H1 (cell line): ENCODE results near the gene SPCS3. TPM values are rescaled to one million over a fixed set of nuclear protein-coding genes. Genes with fewer than 3 reads are reported as not detected.

ENCODE experiments used
- CTCF ChIA-PET: fragments of 300-600 bp; sonication (Branson Sonifier 250); formaldehyde crosslinking; loops from one replicate; lab custom pipeline; 2021; ENCODE audit not compliant: partially characterized antibody; lab: Charles Lee
- POLR2A ChIA-PET: fragments of 300-600 bp; sonication (Branson Sonifier 250); formaldehyde crosslinking; loops from one replicate; lab custom pipeline; 2021; ENCODE audit warnings: inconsistent platforms; ENCODE audit not compliant: partially characterized antibody; lab: Charles Lee
- DNase-seq, 2 experiments: peaks; one replicate each; pipeline versions ENCODE4 v3.0.0 to v3.0.0-alpha.2; 2010 to 2022; ENCODE audit warnings: low spot score in 2 of 2, low read depth in 1 of 2, mixed read lengths in 1 of 2
- FAIRE-seq: peaks from 2 replicates; lab custom pipeline; 2011; peaks lifted over from hg19 to GRCh38; lab: Jason Lieb, UNC
- H2AFZ ChIP-seq: 2 replicates; pipeline ENCODE4 v1.8.1; 2012; ENCODE audit warnings: low read length, inconsistent platforms
- H2AK5ac ChIP-seq: 2 replicates; pipeline ENCODE4 v1.6.1; 2013; ENCODE audit warnings: low read depth, low read length
- H2BK120ac ChIP-seq: replicated peaks from 2 replicates; pipeline ENCODE3; 2013; ENCODE audit warnings: low read depth, low read length, inconsistent platforms
- H2BK12ac ChIP-seq: 2 replicates; pipeline ENCODE4 v1.6.1; 2013; ENCODE audit warnings: low read depth, low read length
- H2BK15ac ChIP-seq: 2 replicates; pipeline ENCODE4 v1.6.1; 2013; ENCODE audit warnings: low read length
- H2BK20ac ChIP-seq: 2 replicates; pipeline ENCODE4 v1.6.1; 2013; ENCODE audit warnings: low read length
- H2BK5ac ChIP-seq: 2 replicates; pipeline ENCODE4 v1.6.1; 2013; ENCODE audit warnings: low read depth, low read length
- H3K14ac ChIP-seq: 2 replicates; pipeline ENCODE4 v1.6.1; 2013; ENCODE audit warnings: inconsistent platforms; ENCODE audit not compliant: insufficient read length
- H3K18ac ChIP-seq: 2 replicates; pipeline ENCODE4 v1.6.1; 2013; ENCODE audit warnings: low read length; ENCODE audit errors: extremely low read depth
- H3K23ac ChIP-seq: 2 replicates; pipeline ENCODE4 v1.6.1; 2013; ENCODE audit warnings: inconsistent platforms; ENCODE audit not compliant: insufficient read length
- H3K23me2 ChIP-seq: 2 replicates; pipeline ENCODE4 v1.6.1; 2013; ENCODE audit warnings: low read depth, low read length
- H3K27ac ChIP-seq: 2 replicates; pipeline ENCODE4 v1.6.1; 2011; ENCODE audit warnings: low read depth, low read length, inconsistent platforms
- H3K27me3 ChIP-seq, 4 experiments: replicated peaks in 1 of 4; 1 replicate in 1 of 4; 2 replicates in 3 of 4; pipeline versions ENCODE4 v1.6.1 to v1.8.1; 2011 to 2013; ENCODE audit warnings: low read length in 3 of 4, mild to moderate bottlenecking in 3 of 4, inconsistent platforms in 2 of 4, mixed read lengths in 2 of 4, moderate library complexity in 1 of 4; ENCODE audit not compliant: control insufficient read depth in 3 of 4, insufficient read depth in 3 of 4; ENCODE audit errors: extremely low read depth in 1 of 4
- H3K36me3 ChIP-seq, 4 experiments: 2 replicates each; pipeline versions ENCODE4 v1.6.1 to v1.8.1; 2011 to 2013; ENCODE audit warnings: mild to moderate bottlenecking in 4 of 4, low read length in 3 of 4, moderate library complexity in 2 of 4, control low read depth in 1 of 4, inconsistent platforms in 1 of 4; ENCODE audit not compliant: insufficient read depth in 4 of 4, control insufficient read depth in 2 of 4
- H3K4ac ChIP-seq: replicated peaks from 2 replicates; pipeline ENCODE3; 2013; ENCODE audit warnings: low read length, low read depth, mixed read lengths, inconsistent platforms; ENCODE audit not compliant: insufficient read length
- H3K4me1 ChIP-seq, 4 experiments: replicated peaks in 1 of 4; 1 replicate in 1 of 4; 2 replicates in 3 of 4; pipeline versions ENCODE4 v1.6.1 to v1.8.1; 2011 to 2013; ENCODE audit warnings: low read length in 3 of 4, inconsistent platforms in 2 of 4, mixed read lengths in 1 of 4; ENCODE audit not compliant: insufficient read depth in 4 of 4, control insufficient read depth in 3 of 4
- H3K4me2 ChIP-seq, 2 experiments: 2 replicates each; pipeline versions ENCODE4 v1.6.1 to v1.8.1; 2011 to 2013; ENCODE audit warnings: low read depth in 2 of 2, low read length in 2 of 2, control low read depth in 1 of 2, inconsistent platforms in 1 of 2, mild to moderate bottlenecking in 1 of 2; ENCODE audit not compliant: insufficient read depth in 1 of 2
- H3K4me3 ChIP-seq, 4 experiments: fragments of 200-600, 300-600 bp in 1 of 4; sonication (generic), shearing (Covaris generic), sonication (Bioruptor Twin) in 1 of 4; 2 replicates each; pipeline versions ENCODE4 v1.5.1 to v1.8.1; 2011 to 2016; ENCODE audit warnings: low read length in 4 of 4, low read depth in 3 of 4, control low read depth in 2 of 4, inconsistent platforms in 2 of 4, mild to moderate bottlenecking in 2 of 4, mixed read lengths in 1 of 4, moderate library complexity in 1 of 4; ENCODE audit not compliant: insufficient read depth in 2 of 4; ENCODE audit errors: extremely low read depth in 1 of 4
- H3K56ac ChIP-seq: replicated peaks from 2 replicates; pipeline ENCODE3; 2013; ENCODE audit warnings: low read depth, mild to moderate bottlenecking, mixed read lengths, low read length, inconsistent platforms; ENCODE audit not compliant: insufficient read length
- H3K79me1 ChIP-seq: 2 replicates; pipeline ENCODE4 v1.6.1; 2013; ENCODE audit warnings: low read depth, low read length, control low read depth
- H3K79me2 ChIP-seq, 2 experiments: 2 replicates each; pipeline versions ENCODE4 v1.6.1 to v1.8.1; 2012 to 2013; ENCODE audit warnings: low read length in 2 of 2, mild to moderate bottlenecking in 2 of 2, inconsistent platforms in 1 of 2; ENCODE audit not compliant: insufficient read depth in 2 of 2, control insufficient read depth in 1 of 2
- H3K9ac ChIP-seq, 4 experiments: replicated peaks in 1 of 4; 1 replicate in 1 of 4; 2 replicates in 3 of 4; pipeline versions ENCODE4 v1.6.1 to v1.8.1; 2011 to 2013; ENCODE audit warnings: low read depth in 3 of 4, low read length in 3 of 4, control low read depth in 2 of 4, mild to moderate bottlenecking in 2 of 4, moderate library complexity in 2 of 4, inconsistent platforms in 1 of 4; ENCODE audit errors: extremely low read depth in 1 of 4
- H3K9me3 ChIP-seq, 2 experiments: 2 replicates each; pipeline versions ENCODE4 v1.6.1 to v1.8.1; 2012 to 2013; ENCODE audit warnings: mild to moderate bottlenecking in 2 of 2, moderate library complexity in 2 of 2, control low read depth in 1 of 2, inconsistent platforms in 1 of 2, low read depth in 1 of 2, low read length in 1 of 2, mixed read lengths in 1 of 2; ENCODE audit not compliant: insufficient read depth in 2 of 2
- H4K20me1 ChIP-seq, 2 experiments: replicated peaks in 1 of 2; 2 replicates each; pipeline versions ENCODE3 to v1.8.1; 2011 to 2013; ENCODE audit warnings: inconsistent platforms in 2 of 2, low read length in 2 of 2, mild to moderate bottlenecking in 1 of 2; ENCODE audit not compliant: insufficient read depth in 2 of 2, control insufficient read depth in 1 of 2
- H4K5ac ChIP-seq: 2 replicates; pipeline ENCODE4 v1.6.1; 2013; ENCODE audit warnings: low read length, low read depth, mixed read lengths, inconsistent platforms; ENCODE audit not compliant: insufficient read length
- H4K8ac ChIP-seq: 2 replicates; pipeline ENCODE4 v1.8.0; 2013; ENCODE audit warnings: mild to moderate bottlenecking, moderate library complexity, low read length, inconsistent platforms; ENCODE audit not compliant: insufficient read depth; ENCODE audit errors: extremely low read depth
- H4K91ac ChIP-seq: replicated peaks from 2 replicates; pipeline ENCODE3; 2013; ENCODE audit warnings: low read length, mixed read lengths, inconsistent platforms; ENCODE audit not compliant: insufficient read length
- ASH2L ChIP-seq: fragments of 200-600, 300-600 bp; sonication (generic); IDR thresholded peaks from one replicate; pipeline ENCODE4 v1.7.1; 2017; ENCODE audit warnings: low read length
- CBX5 ChIP-seq: fragments of 300-800, 300-1000 bp; sonication (generic); IDR thresholded peaks from 2 replicates; pipeline ENCODE4 v1.7.1; 2016; ENCODE audit warnings: antibody characterized with exemption, low read length, low read depth
- CHD2 ChIP-seq: IDR thresholded peaks from 2 replicates; pipeline ENCODE4 v1.6.1; 2012; ENCODE audit warnings: low read length, improper control_type of control experiment
- CTCF ChIP-seq, 3 experiments: IDR thresholded peaks; 1 replicate in 2 of 3; 2 replicates in 1 of 3; pipeline versions ENCODE4 v1.5.1 to v1.6.1; 2011; ENCODE audit warnings: low read length in 3 of 3, mild to moderate bottlenecking in 3 of 3, inconsistent platforms in 2 of 3, low read depth in 1 of 3, moderate library complexity in 1 of 3; ENCODE audit not compliant: insufficient read depth in 1 of 3; ENCODE audit errors: control extremely low read depth in 1 of 3
- KDM4A ChIP-seq: IDR thresholded peaks from one replicate; pipeline ENCODE4 v1.7.1; 2012; ENCODE audit warnings: low read depth, mild to moderate bottlenecking, moderate library complexity, low read length, inconsistent platforms; ENCODE audit not compliant: severe bottlenecking
- POLR2AphosphoS5 ChIP-seq: IDR thresholded peaks from 2 replicates; pipeline ENCODE4 v1.6.1; 2011; ENCODE audit warnings: low read depth, low read length
- SIX5 ChIP-seq: IDR thresholded peaks from 2 replicates; pipeline ENCODE4 v1.6.1; 2011; ENCODE audit warnings: mild to moderate bottlenecking, low read depth, low read length
- USF2 ChIP-seq: IDR thresholded peaks from 2 replicates; pipeline ENCODE4 v1.6.1; 2011; ENCODE audit warnings: low read length, improper control_type of control experiment
- YY1 ChIP-seq: IDR thresholded peaks from 2 replicates; pipeline ENCODE4 v1.6.1; 2011; ENCODE audit warnings: low read depth, mild to moderate bottlenecking, low read length
- WGBS, 2 experiments: shearing (Covaris generic) in 1 of 2; methylation state at CpG; one replicate each; pipeline versions ENCODE4 v1.1.6 to v1.1.7; 2013 to 2015; ENCODE audit warnings: low lambda C conversion rate in 2 of 2, mixed read lengths in 2 of 2, inconsistent platforms in 1 of 2, low coverage in 1 of 2, missing lambda C conversion rate in 1 of 2; ENCODE audit not compliant: insufficient replicate concordance in 2 of 2, insufficient coverage in 1 of 2, insufficient read length in 1 of 2; ENCODE audit errors: extremely low coverage in 1 of 2, missing lambda C conversion rate in 1 of 2; 5-methylcytosine and 5-hydroxymethylcytosine counted together
- polyA plus RNA-seq, 7 experiments: library from polyadenylated mRNA; depleted of rRNA in 3 of 7; stranded (reverse) in 5 of 7; unstranded in 2 of 7; fragments of >200 nt in 5 of 7; fragments of 200-250 nt in 2 of 7; gene quantifications; 1 replicate in 5 of 7; 2 replicates in 1 of 7; 4 replicates in 1 of 7; pipeline versions ENCODE4 v1.2.1 to v1.2.3, GENCODE V29; 2011 to 2013; ENCODE audit warnings: missing spikeins in 2 of 7, mixed read lengths in 2 of 7
- total RNA-seq: library from RNA; stranded (reverse); fragmentation: NEBNext Ultra II Directional; extraction: Animal tissue kit (Norgen Biotek cat#: 25700); gene quantifications from 2 replicates; pipeline ENCODE4 v1.2.1, GENCODE V29; 2021

SPCS3 gene
- total and polyA plus RNA-seq, 2 of the 8 experiments (the other 6 are each of a cell fraction or from before 2014, with no cell fraction given), result 18.4 to 117 TPM

- H4K8ac ChIP-seq, result no peak overlapping the region
- H3K27me3 ChIP-seq, result no peaks in the 10 kb centered on the region
- H2BK15ac ChIP-seq, result no peak overlapping the region
- H3K56ac ChIP-seq, result no peak overlapping the region
- WGBS, 2 experiments, result 94% methylated on average over 4 of the region's 5 CpGs; no CpG with 5 or more reads in 1 of the 2 experiments
- H2BK20ac ChIP-seq, result no peak overlapping the region
- H4K91ac ChIP-seq, result no peak overlapping the region
- H2AFZ ChIP-seq, result no peak overlapping the region
- H2BK120ac ChIP-seq, result no peak overlapping the region
- no peaks in the 10 kb centered on the region for H3K79me2 ChIP-seq
- CTCF ChIA-PET, result interaction anchor here (3.6 kb wide), 1 partner anchor 9 kb away, joined by 18 read pairs; no protein-coding TSS in a partner anchor
- POLR2A ChIA-PET, result no interaction called here
- H3K9ac ChIP-seq, result no peak overlapping the region
- H2BK5ac ChIP-seq, result no peak overlapping the region
- H2AK5ac ChIP-seq, result no peak overlapping the region
- no peak overlapping the region for H3K18ac ChIP-seq
- no peak for DNase-seq
- no peak overlapping the region for H3K14ac ChIP-seq
- no peak overlapping the region for H3K27ac ChIP-seq
- no peak overlapping the region for H3K23ac ChIP-seq
- no peaks in the 10 kb centered on the region for H3K23me2 ChIP-seq
- peaks cover 29 to 32% of the 10 kb centered on the region in 2 experiments for H3K9me3 ChIP-seq
- H3K4me1 ChIP-seq, result no peaks in the 10 kb centered on the region
- no peak for FAIRE-seq
- no peaks in the 10 kb centered on the region for H4K20me1 ChIP-seq
- H3K4ac ChIP-seq, result no peak overlapping the region
- TF ChIP-seq YY1, result no peak
- no peak for TF ChIP-seq CBX5
- TF ChIP-seq CHD2, result no peak
- TF ChIP-seq ASH2L, result no peak
- TF ChIP-seq SIX5, result no peak
- TF ChIP-seq KDM4A, result no peak
- no peak for TF ChIP-seq USF2
- TF ChIP-seq CTCF (IDR thresholded peaks at IDR 0.05; ENCODE audit: control extremely low read depth in 1 of 3, insufficient read depth in 1 of 3, low read depth in 1 of 3, low read length in 3 of 3), result no peak
- TF ChIP-seq POLR2AphosphoS5, result no peak
- no peak overlapping the region for H3K4me2 ChIP-seq
- H3K79me1 ChIP-seq, result no peaks in the 10 kb centered on the region
- H3K4me3 ChIP-seq, result no peak overlapping the region
- H4K5ac ChIP-seq, result no peak overlapping the region
- peaks cover 0 to 5% (median 2%) of the 10 kb centered on the region in 4 experiments; a peak in 1 of 8 replicates for H3K36me3 ChIP-seq
- H2BK12ac ChIP-seq, result no peak overlapping the region
Measured at GRCh38 chr4:176350671-176351070, 30.9 kb downstream of the SPCS3 start.
